GM23248 (cell line): ENCODE measurements around the gene OSBPL6. TPM values are rescaled to one million over a fixed set of nuclear protein-coding genes. Genes with fewer than 3 reads are reported as not detected.

ENCODE experiments used
- DNase-seq: peaks from one replicate; pipeline ENCODE4 v3.0.0-alpha.2; 2015
- H2AFZ ChIP-seq: fragments of 200-600 bp; sonication (generic); 2 replicates; pipeline ENCODE4 v1.6.1; 2016; ENCODE audit warnings: antibody characterized with exemption
- H3F3A ChIP-seq: fragments of 200-600 bp; sonication (generic); 2 replicates; pipeline ENCODE4 v1.6.1; 2016; ENCODE audit warnings: mild to moderate bottlenecking, antibody characterized with exemption, mixed run types; ENCODE audit not compliant: insufficient read depth
- H3K27ac ChIP-seq: fragments of 200-600 bp; sonication (generic); 2 replicates; pipeline ENCODE4 v1.5.1; 2016; ENCODE audit warnings: mild to moderate bottlenecking
- H3K27me3 ChIP-seq: fragments of 200-600 bp; sonication (generic); replicated peaks from 2 replicates; pipeline ENCODE4 v1.6.1; 2016; ENCODE audit warnings: mild to moderate bottlenecking; ENCODE audit not compliant: insufficient read depth
- H3K36me3 ChIP-seq: fragments of 200-600 bp; sonication (generic); 2 replicates; pipeline ENCODE4 v1.6.1; 2016; ENCODE audit warnings: low read depth, mild to moderate bottlenecking
- H3K4me1 ChIP-seq: fragments of 200-600 bp; sonication (generic); 2 replicates; pipeline ENCODE4 v1.6.1; 2016; ENCODE audit warnings: mild to moderate bottlenecking; ENCODE audit not compliant: insufficient read depth
- H3K4me2 ChIP-seq: fragments of 200-600 bp; sonication (generic); one replicate; pipeline ENCODE4 v1.6.1; 2016; ENCODE audit warnings: mild to moderate bottlenecking; ENCODE audit not compliant: unreplicated experiment
- H3K4me3 ChIP-seq: fragments of 200-600 bp; sonication (generic); 2 replicates; pipeline ENCODE4 v1.5.1; 2016; ENCODE audit warnings: mild to moderate bottlenecking
- H3K79me2 ChIP-seq: fragments of 200-600 bp; sonication (generic); 2 replicates; pipeline ENCODE4 v1.6.1; 2016; ENCODE audit warnings: mild to moderate bottlenecking; ENCODE audit not compliant: insufficient read depth
- H3K9ac ChIP-seq: fragments of 200-600 bp; sonication (generic); 2 replicates; pipeline ENCODE4 v1.6.1; 2016; ENCODE audit warnings: mild to moderate bottlenecking
- H3K9me2 ChIP-seq: fragments of 200-600 bp; sonication (generic); 2 replicates; pipeline ENCODE4 v1.6.1; 2016; ENCODE audit warnings: mixed run types, mild to moderate bottlenecking, moderate library complexity; ENCODE audit not compliant: insufficient read depth
- H3K9me3 ChIP-seq: fragments of 200-600 bp; sonication (generic); one replicate; pipeline ENCODE4 v1.6.1; 2017; ENCODE audit warnings: low read depth
- H4K20me1 ChIP-seq: fragments of 200-600 bp; sonication (generic); 2 replicates; pipeline ENCODE4 v1.6.0; 2016; ENCODE audit not compliant: insufficient read depth
- EZH2 ChIP-seq: fragments of 200-600 bp; sonication (generic); IDR thresholded peaks from 2 replicates; pipeline ENCODE4 v1.6.1; 2018; ENCODE audit warnings: antibody characterized with exemption, mild to moderate bottlenecking; ENCODE audit not compliant: insufficient read depth, poor library complexity, severe bottlenecking
- EZH2phosphoT487 ChIP-seq: fragments of 200-600 bp; sonication (generic); IDR thresholded peaks from 2 replicates; pipeline ENCODE4 v1.6.1; 2018; ENCODE audit warnings: antibody characterized with exemption, moderate library complexity, mild to moderate bottlenecking, low read depth; ENCODE audit not compliant: insufficient read depth
- WGBS, 2 experiments: methylation state at CpG; one replicate each; pipeline ENCODE4 v1.1.6; 2015 to 2017; ENCODE audit warnings: low lambda C conversion rate in 2 of 2, low coverage in 1 of 2; ENCODE audit errors: missing lambda C conversion rate in 2 of 2; 5-methylcytosine and 5-hydroxymethylcytosine counted together
- in situ Hi-C: fragments of 300-500 bp; cut with MboI; formaldehyde crosslinking; loops from 2 replicates; pipeline ENCODE4 v1.15.0; 2020
- polyA plus RNA-seq: library from polyadenylated mRNA; unstranded; fragments of >200 nt; fragmentation: Nextera tagmentation; extraction: Ambion mirVana; gene quantifications from 2 replicates; pipeline ENCODE4 v1.2.1, GENCODE V29; 2016
- total RNA-seq: library from RNA; depleted of rRNA; stranded (reverse); fragments of >200 nt; shearing (Covaris generic); gene quantifications from 2 replicates; pipeline ENCODE4 v1.2.3, GENCODE V29; 2014

Gene OSBPL6
- total and polyA plus RNA-seq, 2 experiments from 2014 or later = 6.3 to 11.8 TPM

DNA sequence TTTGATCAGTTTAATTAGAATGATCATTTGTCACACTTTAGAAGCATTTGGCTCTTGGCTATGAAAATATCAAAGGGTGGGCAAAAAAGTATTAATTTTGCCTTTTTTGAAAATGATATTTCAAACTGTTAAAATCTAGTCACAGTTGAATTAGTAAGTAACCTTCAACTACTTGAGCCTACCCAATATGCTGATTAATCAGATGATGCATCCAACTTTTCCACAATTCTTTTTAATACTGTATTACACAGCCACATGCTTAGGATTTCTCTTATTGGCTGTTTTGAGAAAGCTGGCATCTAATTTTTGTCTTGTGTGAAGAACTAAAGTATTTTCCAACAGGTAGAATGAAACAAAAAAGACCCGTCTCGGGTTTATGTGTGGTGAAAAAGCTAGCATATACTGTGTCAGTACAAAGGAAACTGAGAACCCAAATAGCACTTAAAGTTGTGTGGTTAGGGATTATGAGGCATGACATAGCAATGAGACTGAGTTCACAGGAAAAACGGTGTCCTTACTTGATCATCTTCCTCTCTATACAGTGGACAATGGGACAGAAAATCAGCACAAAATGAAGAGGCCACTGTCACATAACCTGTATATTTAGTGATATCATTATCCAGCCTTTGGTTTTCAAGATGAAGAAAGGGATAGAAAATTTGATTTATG lies 11.7 kb downstream of the OSBPL6 start:
- H3K79me2 ChIP-seq = peaks cover 63% of the 10 kb centered on the region
- peak overlapping the region; percentile 56 for H2AFZ ChIP-seq
- no peaks in the 10 kb centered on the region for H3K9me2 ChIP-seq
- WGBS, 2 experiments = 36 to 43% methylated on average over 3 of the region's 3 CpGs
- H3K9me3 ChIP-seq = no peaks in the 10 kb centered on the region
- H3K27ac ChIP-seq = peak overlapping the region; percentile 69
- H3K36me3 ChIP-seq = no peaks in the 10 kb centered on the region
- H3K4me2 ChIP-seq = peak overlapping the region; percentile 77
- H3K9ac ChIP-seq = peak overlapping the region; percentile 42
- no peaks in the 10 kb centered on the region for H3K27me3 ChIP-seq
- no peaks in the 10 kb centered on the region for H4K20me1 ChIP-seq
- DNase-seq = peak; percentile 82
- H3K4me3 ChIP-seq = peak overlapping the region; percentile 52
- H3F3A ChIP-seq = peaks cover 18% of the 10 kb centered on the region
- in situ Hi-C loops = no loop called here
- TF ChIP-seq EZH2phosphoT487 = no peak
- TF ChIP-seq EZH2 = no peak
- H3K4me1 ChIP-seq = peaks cover 22% of the 10 kb centered on the region

DNA sequence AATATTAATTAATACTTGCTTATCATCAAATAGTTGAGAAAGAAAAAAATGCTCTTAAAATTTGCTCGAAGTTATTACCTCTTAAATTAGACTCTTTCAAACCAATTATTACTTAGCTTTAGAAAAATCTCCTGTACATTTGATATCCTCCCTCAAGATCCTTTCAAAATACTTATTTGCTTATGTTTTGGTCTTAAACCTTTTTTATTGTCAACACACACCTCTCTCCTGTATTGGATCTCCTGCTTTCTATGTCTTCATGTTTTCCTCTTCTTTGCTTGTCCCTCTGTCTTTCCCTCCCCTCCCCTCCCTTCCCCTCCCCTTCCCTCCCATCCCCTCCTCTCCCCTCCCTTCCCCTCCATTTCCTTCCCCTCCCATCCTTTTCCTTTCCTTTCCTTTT lies 14.0 kb downstream of the OSBPL6 start:
- no peak for TF ChIP-seq EZH2phosphoT487
- no peak for TF ChIP-seq EZH2
- in situ Hi-C loops = no loop called here
- Histone ChIP-seq H2AFZ (no peak overlapping the region), H3K9ac (no peak overlapping the region), H4K20me1 (no peaks in the 10 kb centered on the region), H3K4me3 (no peak overlapping the region), H3K4me2 (no peak overlapping the region), H3K27me3 (no peaks in the 10 kb centered on the region), H3K4me1 (peaks cover 22% of the 10 kb centered on the region), H3K9me2 (no peaks in the 10 kb centered on the region), H3K9me3 (no peaks in the 10 kb centered on the region), H3K27ac (no peak overlapping the region), H3K36me3 (no peaks in the 10 kb centered on the region), H3F3A (peaks cover 18% of the 10 kb centered on the region), H3K79me2 (peaks cover 50% of the 10 kb centered on the region)
- WGBS, 2 experiments = 96 to 100% methylated on average over 1 of the region's 1 CpG
- DNase-seq = no peak

DNA sequence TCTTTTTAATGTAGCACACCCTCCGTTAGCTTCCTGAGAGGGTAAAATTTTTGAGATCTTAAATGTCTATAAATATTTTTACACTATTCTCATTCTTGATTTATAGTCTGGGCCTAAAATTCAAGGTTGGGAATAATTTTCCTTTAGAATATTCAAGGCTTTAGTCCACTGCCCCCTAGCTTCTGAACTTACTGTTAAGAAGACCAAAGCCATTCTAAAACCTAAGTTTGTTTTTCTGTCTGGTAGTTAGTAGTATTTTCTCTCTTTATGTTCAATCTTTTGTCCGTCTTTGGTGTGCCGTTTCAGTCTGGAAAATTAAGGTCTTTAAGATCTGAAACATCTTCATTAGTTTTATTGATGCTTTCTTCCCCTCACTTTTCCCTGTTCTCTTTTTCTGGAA lies 14.5 kb downstream of the OSBPL6 start:
- Histone ChIP-seq H2AFZ (no peak overlapping the region), H3F3A (peaks cover 18% of the 10 kb centered on the region), H3K4me1 (peaks cover 22% of the 10 kb centered on the region), H3K9me3 (no peaks in the 10 kb centered on the region), H3K9me2 (no peaks in the 10 kb centered on the region), H3K27ac (no peak overlapping the region), H3K36me3 (no peaks in the 10 kb centered on the region), H3K27me3 (no peaks in the 10 kb centered on the region), H3K4me2 (no peak overlapping the region), H3K9ac (no peak overlapping the region), H3K79me2 (peaks cover 46% of the 10 kb centered on the region), H4K20me1 (no peaks in the 10 kb centered on the region), H3K4me3 (no peak overlapping the region)
- TF ChIP-seq EZH2phosphoT487 = no peak
- no peak for TF ChIP-seq EZH2
- in situ Hi-C loops = no loop called here
- 89 to 91% methylated on average over 3 of the region's 3 CpGs for WGBS, 2 experiments
- peak; percentile 45 for DNase-seq

DNA sequence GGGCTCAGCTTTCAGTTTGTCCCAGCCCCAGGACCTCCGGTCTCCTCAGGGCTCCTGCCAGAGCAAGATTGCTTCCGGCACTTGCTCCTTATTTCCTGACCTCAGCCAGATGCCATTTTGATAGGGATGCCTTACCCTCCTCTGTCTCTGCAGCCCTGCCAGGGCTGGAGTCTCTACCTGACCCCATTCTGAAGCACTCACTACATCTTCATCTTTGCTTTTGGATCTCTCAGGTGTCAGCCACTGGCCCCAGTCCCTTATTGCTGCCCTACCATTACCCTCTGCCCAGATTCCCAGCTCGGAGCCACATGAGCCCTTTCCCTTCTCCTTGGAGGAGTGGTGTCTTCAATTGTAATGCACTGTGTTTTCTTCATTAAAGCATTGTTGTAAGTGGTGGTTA lies 17.1 kb downstream of the OSBPL6 start:
- WGBS, 2 experiments = 59 to 62% methylated on average over 3 of the region's 3 CpGs
- H3F3A ChIP-seq = peaks cover 5% of the 10 kb centered on the region
- H3K4me3 ChIP-seq = no peak overlapping the region
- no peak overlapping the region for H2AFZ ChIP-seq
- in situ Hi-C loops = no loop called here
- H3K9me2 ChIP-seq = no peaks in the 10 kb centered on the region
- no peak overlapping the region for H3K27ac ChIP-seq
- DNase-seq = no peak
- peaks cover 30% of the 10 kb centered on the region for H3K79me2 ChIP-seq
- peaks cover 5% of the 10 kb centered on the region for H3K4me1 ChIP-seq
- no peaks in the 10 kb centered on the region for H4K20me1 ChIP-seq
- H3K9me3 ChIP-seq = no peaks in the 10 kb centered on the region
- H3K9ac ChIP-seq = no peak overlapping the region
- H3K36me3 ChIP-seq = no peaks in the 10 kb centered on the region
- no peak overlapping the region for H3K4me2 ChIP-seq
- TF ChIP-seq EZH2 (no peak), EZH2phosphoT487 (no peak)
- no peaks in the 10 kb centered on the region for H3K27me3 ChIP-seq
